ENCODE measurements around the gene RPUSD1. TPM values are rescaled to one million over a fixed set of nuclear protein-coding genes. Genes with fewer than 3 reads are reported as not detected.

RPUSD1 gene
- total and polyA plus RNA-seq, 2 of the 13 experiments (the other 11 are each of a cell fraction or from before 2014, with no cell fraction given), result 13.1 to 26.2 TPM

GRCh38 chr16:788399-789126 is 382 bp upstream of the RPUSD1 start, which contains the start of gene CHTF18 (continued):
- TF ChIP-seq GRHL1 (CRISPR knock-in tag; conservative IDR thresholded peaks at IDR 0.05), result no peak
- no peak for TF ChIP-seq FOXJ3 (CRISPR knock-in tag; IDR thresholded peaks at IDR 0.05; ENCODE audit: borderline replicate concordance)
- TF ChIP-seq NR0B2 (CRISPR knock-in tag; IDR thresholded peaks at IDR 0.05), result peak; percentile 44; the same call in 1 of the 2 replicates
- no peak for TF ChIP-seq ZMAT3 (CRISPR knock-in tag; conservative IDR thresholded peaks at IDR 0.05)
- 0 out of 2 replicates have a peak, but pooled peaks have one; percentile 17 for TF ChIP-seq TMF1 (CRISPR knock-in tag; IDR thresholded peaks at IDR 0.05; ENCODE audit: low read depth)
- peak; percentile 85; the same call in 1 of the 2 replicates for TF ChIP-seq HBP1 (CRISPR knock-in tag; IDR thresholded peaks at IDR 0.05; ENCODE audit: low read depth)
- TF ChIP-seq THRA (CRISPR knock-in tag; IDR thresholded peaks at IDR 0.05; ENCODE audit: borderline replicate concordance), result 0 out of 2 replicates have a peak, but pooled peaks have one; percentile 17
- TF ChIP-seq ZNF589 (CRISPR knock-in tag; conservative IDR thresholded peaks at IDR 0.05), result no peak
- peak; percentile 57 for TF ChIP-seq GABPA (IDR thresholded peaks at IDR 0.05; ENCODE audit: low read depth, low read length)
- TF ChIP-seq GABPA (CRISPR knock-in tag; IDR thresholded peaks at IDR 0.05; ENCODE audit: low read depth), result no peak
- TF ChIP-seq TBX2 (CRISPR knock-in tag; IDR thresholded peaks at IDR 0.05; ENCODE audit: borderline replicate concordance), result peak; percentile 19; the same call in 1 of the 2 replicates
- TF ChIP-seq KDM2A (CRISPR knock-in tag; IDR thresholded peaks at IDR 0.05; ENCODE audit: borderline replicate concordance, low read depth), result peak; percentile 50; the same call in 1 of the 2 replicates
- TF ChIP-seq PRDM15 (CRISPR knock-in tag; IDR thresholded peaks at IDR 0.05), result 0 out of 2 replicates have a peak, but pooled peaks have one; percentile 17
- no peak for TF ChIP-seq ZBTB7A (CRISPR knock-in tag; IDR thresholded peaks at IDR 0.05)
- TF ChIP-seq ZNF282 (IDR thresholded peaks at IDR 0.05; ENCODE audit: partially characterized antibody), result peak; percentile 99
- no peak for TF ChIP-seq ZNF44 (CRISPR knock-in tag; IDR thresholded peaks at IDR 0.05)
- TF ChIP-seq CHD4 (IDR thresholded peaks at IDR 0.05; ENCODE audit: borderline replicate concordance, low read length), result no peak
